T-helper 1 cell (primary cell): ENCODE measurements around the gene ANXA11.
"Not testable (repeated sequence)": the region's sequence is repeated elsewhere in the genome, so short reads cannot be mapped to it uniquely, and the experiment has no call there.

ENCODE experiments used
- DNase-seq, 5 donors: peaks; one replicate each; pipeline ENCODE4 v3.0.0-alpha.2; 2012 to 2020

ANXA11 gene

DNA sequence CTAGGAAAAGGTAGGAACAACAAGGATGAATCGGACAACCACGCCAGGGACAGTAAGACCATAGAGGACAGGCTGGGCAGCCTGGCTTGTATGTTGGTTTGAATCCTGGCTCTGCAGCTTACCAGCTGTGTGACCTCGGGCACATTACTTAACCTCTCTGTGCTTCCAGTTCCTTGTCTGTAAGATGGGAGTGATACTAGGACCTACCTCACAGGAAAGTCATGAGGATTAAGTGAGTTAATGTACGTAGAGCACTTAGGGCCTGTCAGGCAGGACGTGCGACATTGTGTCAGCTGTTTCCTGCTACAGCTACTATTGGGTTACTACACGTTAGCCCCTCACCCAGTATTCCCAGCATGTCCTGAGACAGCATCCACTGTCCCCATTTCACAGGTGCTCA lies 40.7 kb downstream of the ANXA11 start:
- DNase-seq = no peak

DNA sequence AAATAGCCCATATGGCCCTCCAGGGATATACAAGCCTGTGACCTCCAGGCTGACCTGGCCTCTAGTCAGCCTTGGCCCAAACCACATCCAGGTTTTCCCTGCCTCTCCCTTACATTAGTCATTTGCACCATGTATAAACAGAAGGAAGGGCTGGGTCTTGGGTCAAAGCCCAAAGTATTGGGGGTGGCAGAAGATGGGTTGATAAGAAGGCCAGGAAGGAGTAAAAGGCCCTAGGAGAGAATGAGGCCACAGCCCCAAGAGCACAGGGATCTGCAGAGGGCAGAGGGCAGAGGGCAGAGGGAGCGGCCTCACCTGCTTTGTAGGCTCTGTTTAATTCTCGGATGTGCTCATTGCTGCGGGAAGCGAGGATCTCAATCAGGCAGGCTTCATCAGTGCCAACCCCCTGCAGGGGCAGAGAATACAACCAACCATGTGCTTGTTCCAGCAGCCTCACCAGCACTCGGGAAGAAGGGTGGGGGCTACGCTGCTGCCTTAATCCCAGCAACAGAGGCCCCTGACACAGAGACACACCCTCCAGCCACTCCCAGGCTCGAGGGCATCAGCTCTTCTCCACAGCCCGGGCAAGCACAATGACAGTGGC lies 41.5 kb downstream of the ANXA11 start:
- no peak for DNase-seq

DNA sequence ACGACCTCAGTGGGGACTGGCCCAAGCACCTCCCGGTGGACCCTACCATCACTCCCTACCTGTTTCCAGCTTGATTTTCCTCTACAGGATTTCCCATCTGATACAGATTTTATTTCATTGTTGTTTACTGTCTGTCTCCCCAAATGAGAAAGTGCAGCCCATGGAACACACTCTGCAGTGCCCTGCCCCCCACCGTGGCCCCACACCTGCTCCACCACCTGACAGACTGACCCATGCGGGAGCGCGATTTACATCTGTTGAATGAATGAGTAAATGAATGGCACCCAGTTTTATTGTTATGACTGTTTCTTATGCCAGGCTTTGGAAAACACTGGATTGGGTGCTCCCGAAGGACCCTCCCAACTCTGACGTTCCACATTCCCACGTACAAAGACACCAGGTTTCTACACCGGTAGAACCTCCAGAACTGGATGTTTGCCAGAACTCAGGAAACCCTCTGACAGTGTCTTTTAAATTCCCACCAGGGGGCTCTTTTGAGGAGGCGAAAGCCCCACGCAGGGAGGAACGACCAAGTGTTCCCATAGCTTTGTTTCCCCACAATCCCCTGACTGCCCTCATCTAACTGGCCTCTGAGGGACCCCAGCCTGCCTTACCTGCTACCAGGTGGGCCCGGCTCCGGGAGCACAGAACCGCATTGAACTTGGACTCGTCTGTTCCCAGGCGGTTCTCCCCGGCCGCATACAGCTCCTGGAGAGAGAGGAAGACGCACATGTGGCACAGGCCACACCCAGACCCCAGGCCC lies 43.8 kb downstream of the ANXA11 start:
- DNase-seq = no peak

DNA sequence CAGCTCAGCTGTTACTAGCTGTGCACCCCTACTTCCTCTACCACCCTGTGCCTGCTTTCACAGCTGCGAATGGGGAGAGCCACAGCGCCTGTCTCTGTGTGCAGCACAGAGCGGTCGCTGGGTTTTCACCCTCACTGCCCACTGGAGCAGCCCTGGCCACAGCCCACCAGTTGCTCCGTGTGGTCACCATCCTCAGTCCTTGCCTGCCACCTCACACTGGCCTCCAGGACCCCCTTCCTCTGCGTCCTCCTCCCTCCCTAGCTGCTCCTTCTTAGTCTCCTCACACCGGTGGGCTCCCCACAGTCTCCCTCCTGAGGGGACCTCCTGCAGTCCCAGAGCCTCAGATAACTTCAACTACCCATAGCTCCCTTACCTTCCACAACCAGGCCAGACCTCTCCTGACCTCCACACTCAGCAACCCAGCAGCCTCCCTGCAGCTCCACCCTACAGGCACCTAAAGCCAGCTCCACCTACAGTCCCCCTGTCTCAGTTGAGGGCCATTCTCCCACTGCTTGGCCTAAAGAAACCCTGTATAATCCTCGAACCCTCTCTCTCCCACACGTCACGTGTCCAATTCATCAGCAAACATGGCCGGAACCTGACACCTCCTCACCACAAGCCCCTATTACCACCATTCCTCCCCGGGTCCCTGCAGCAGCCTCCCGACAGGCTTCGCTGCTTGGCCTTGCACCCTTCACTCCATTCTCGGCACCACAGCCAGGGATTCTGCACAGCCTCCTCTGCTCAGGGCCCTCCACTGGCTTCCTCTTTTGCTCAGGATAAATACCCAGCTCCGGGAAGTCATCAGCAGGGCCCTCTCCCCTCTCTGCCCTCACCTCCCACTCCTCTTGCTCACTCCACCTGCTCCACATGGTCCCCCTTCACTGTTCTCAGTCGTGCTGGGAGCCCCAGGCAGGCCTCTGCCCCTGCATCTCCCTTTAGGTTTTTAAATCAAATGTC lies 44.7 kb downstream of the ANXA11 start:
- DNase-seq = no peak

DNA sequence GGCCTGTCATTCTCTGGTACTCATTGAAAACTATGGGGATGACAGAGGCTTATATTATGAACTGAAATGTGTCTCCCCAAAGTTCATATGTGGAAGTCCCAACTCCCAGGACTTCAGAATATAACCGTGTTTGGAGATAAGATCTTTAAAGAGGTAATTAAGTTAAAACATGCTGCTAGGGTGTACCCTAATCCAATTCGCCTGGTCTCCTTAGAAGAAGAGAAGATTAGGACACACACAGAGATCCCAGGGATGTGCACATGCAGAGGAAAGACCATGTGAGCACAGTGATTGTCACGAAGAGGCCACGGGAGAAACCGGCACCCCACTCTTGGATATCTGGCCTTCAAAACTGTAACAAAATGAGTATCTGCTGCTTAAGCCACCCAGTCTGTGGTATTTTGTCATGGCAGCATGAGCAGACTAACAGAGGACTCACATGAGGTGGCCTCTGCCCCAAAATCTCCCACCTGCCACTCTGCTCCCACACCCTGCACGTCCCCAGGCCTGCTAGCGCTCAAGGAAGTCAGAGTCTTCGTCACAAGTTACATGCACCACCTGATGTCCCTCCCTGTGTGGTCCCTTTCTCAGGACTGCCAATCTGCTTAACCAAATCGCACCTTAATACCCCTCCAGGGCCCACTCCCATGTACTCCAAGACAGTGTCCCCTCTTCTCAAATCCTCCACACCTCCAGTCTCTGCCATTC lies 46.0 kb downstream of the ANXA11 start:
- no peak for DNase-seq

DNA sequence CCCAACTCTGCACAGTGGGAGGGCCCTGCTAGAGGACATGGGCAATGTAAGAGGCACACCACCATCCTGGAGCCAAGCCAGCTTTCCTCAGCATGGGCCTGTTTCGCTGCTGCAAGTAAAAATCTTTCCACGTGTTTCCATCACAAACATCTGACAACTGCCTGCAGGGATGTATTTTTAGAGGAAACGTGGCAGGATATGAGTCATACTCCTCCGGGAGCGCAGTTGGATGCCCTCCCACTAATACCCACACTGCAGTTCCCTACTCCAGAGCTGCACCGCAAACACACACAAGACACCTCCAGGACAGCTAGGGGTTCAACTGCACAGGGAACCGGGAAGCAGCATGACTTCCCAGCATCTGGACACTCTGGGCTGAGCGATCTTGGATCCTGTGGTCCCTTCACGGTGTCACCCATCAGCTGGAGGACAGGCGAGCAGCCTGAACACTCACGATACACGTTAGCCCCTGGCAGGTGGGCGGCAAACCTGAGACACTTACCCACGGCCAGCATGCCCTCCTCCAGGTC lies 46.7 kb downstream of the ANXA11 start:
- DNase-seq = no peak

DNA sequence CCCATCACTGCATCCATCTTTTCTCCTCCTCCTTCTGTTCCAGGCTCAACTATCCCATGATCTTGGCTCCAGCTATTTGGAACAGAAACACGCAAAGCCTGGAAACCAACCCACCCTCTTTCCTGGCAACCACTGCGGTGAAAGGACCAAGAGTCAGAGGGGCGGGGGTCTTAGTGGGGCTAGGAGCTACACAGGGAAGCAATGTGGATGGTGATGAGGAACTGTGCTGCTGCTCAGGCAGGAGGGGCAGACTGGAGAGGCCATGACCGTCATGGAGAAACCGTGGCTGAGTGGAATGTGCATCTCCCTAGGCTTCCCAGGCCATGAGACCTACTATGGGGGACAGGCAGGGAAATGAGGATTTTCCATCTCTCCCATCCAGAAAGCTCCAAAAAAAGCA lies 47.2 kb downstream of the ANXA11 start:
- DNase-seq = no peak

DNA sequence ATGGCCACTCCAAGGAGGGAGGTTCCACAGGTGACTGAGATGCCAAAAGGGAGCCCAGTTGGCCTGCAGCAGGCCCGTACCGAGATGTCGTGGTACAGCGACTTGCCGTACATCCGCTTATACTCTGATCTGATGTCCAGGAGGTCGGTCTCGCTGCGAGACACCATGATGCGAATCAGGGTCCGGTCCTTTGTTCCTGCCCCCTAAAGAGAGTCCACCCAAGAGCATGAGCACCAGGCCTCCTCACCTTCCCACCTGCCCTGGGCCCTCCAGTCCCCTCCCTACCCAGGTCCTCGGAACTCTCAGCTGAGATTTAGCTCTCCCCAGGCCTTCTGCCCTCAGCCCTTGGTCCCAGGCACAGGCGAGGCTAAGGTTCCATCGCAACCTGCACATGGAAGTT lies 47.8 kb downstream of the ANXA11 start:
- no peak for DNase-seq

DNA sequence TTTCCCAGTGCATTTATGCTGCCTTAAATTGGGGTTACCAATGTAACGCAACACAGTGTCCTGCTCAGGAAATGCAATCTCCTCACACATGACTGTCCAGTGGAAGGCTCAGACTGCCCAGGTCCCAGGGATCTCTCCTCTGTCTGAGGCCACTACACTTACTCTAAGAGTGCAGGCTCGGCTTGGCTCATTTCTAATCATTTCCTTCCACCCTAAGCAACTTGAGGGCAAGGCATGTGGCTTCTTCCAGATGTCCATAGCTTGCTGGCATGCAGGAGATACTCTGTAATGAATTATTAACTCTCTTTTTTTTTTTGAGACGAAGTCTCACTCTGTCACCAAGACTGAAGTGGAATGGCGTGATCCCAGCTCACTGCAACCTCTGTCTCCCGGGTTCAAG lies 49.1 kb downstream of the ANXA11 start:
- no peak for DNase-seq

DNA sequence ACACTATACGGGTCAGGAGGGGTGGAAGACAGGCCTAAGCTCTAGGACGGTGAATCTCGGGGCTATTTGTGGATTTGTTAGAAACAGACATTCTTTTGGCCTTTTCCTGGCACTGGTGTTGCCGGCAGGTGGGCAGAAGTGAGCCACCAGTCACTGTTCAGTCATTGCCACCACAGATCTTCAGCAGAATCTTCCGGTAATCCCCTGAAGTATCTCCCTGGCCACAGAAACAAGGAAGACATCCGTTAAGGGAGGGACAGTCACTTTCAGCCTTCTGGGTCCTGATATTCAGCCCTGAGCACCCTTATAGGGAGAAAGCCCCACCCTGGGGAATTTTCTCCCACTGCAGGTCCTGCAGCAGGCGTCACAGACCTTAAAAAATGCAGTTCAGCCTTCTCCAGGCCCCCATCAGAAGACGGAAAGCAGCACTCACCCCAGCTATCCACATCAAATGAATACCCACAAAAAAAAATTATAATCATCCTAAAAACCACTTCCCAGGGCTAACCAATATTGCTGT lies 49.6 kb downstream of the ANXA11 start:
- no peak for DNase-seq

DNA sequence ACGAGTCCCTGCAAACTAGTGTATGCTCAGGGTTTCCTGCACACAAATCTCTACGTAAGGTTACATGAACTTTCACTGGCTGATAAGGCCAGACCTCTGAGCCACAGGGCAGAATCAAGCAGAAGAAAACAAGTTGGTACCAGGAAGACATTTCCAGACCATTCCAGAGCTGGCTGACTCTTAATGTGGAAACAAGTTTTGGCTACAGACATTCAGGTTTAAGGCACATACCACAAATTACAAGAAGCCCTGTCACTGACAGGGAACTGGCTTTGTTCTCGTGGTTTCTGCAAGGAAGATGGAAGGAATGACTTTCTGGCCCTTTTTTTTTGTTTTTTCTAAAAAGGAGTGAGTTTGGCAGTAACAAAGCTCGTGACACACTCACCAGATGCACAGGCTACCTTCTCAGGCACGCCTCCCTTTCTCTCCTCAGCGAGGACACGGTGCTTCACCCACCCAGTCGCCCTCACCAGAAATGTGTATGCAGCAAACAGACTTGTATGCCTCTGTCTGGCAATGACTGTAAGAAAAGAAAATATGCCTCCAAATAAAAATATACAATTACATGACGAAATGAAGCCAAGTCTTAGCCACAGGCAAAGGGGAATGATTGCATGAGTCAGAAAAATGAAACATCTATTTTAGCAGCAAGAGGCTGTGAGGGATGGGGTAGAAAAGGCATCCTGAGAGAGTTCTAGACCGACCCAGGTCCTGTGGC lies 50.2 kb downstream of the ANXA11 start:
- no peak for DNase-seq

DNA sequence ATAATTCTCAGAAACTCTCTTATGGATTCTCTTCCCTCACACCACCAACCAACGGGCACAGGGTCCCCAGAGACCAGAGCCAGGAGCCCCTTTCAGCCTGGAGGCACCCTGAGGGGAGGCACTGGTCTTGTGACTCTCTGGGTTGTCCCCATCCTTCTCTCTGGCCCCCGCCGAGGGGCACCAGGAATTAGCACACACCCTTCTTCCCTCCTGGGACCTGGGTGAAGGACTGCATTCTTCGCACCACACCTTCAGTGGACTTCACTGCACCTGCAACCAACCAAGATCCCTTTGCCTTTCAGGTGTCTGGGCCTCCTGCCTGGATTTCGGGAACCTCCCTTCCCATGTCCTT lies 50.7 kb downstream of the ANXA11 start:
- DNase-seq = no peak

DNA sequence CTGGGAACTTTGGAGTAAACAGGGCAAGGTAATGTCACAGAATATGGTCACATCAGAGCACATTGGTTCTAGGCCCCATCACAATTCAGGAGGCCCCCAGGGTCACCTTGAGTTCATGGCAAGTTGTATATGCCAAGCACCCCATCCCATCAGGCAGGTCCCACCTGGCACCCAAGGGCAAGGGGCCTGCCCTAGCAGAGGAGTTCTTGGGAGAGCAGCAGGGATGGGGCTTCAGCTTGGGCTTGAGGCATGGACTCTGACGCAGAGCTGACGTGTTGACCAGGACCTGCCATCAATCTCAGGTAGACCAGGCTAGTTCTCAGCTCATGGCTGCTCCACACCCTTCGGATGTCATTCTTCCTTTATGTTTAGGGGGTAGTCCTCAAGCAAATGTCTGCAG lies 51.9 kb downstream of the ANXA11 start:
- no peak for DNase-seq

DNA sequence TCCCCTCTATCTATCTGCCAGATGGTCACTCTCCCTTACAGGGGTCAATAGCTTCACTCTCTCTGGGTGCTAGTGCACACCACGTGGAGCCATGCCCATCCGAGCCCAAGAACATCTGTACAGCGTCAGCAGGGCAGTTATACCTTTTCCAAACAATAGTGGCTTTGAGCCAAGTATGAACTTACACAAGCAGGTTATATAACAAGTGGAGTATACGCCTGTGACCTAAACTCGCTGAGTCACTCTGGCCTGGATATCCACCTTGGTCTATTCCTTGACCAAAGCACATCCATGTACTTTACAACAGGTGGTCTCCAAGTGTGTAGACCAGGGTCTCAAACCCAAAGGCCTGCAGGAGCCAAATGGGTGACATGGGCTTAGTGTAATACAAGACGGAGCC lies 52.5 kb downstream of the ANXA11 start:
- DNase-seq = no peak

DNA sequence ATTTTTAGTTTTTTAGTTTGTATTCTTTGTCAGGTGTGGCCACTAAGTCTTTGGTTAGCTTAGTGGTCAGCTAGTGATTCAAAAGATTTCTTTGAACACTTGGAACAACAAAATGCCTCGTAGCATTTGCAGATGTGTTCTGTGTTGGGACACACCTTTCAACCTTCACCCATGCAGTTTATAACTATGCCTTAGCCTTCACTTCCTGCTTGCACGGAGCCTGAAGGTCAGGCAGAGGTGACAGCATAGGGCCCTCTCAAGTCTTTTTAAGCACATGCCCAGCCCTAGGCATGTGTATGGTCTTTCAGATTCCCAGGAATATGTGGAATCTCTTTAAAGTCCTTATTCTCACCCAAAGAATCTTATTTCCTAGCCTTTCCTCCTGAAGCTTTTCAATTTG lies 55.2 kb downstream of the ANXA11 start:
- DNase-seq = no peak

DNA sequence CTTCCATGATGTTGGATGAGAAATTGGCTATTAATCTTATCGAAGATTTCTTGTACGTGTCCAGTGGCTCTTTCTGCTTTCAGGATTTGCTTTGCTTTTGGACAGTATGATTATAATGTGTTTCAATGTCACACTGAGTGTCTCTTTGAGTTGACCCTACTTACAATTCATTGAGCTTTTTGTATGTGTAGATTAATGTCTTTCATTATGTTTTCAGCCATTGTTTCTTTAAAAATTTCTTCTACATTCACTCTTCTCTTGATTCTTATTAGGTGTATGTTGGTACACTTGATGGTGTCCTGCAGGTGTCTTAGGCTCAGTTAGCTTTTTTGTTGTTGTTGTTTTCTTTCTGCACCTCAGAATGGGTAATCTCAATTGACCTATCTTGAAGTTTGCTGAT lies 56.2 kb downstream of the ANXA11 start:
- no peak for DNase-seq

DNA sequence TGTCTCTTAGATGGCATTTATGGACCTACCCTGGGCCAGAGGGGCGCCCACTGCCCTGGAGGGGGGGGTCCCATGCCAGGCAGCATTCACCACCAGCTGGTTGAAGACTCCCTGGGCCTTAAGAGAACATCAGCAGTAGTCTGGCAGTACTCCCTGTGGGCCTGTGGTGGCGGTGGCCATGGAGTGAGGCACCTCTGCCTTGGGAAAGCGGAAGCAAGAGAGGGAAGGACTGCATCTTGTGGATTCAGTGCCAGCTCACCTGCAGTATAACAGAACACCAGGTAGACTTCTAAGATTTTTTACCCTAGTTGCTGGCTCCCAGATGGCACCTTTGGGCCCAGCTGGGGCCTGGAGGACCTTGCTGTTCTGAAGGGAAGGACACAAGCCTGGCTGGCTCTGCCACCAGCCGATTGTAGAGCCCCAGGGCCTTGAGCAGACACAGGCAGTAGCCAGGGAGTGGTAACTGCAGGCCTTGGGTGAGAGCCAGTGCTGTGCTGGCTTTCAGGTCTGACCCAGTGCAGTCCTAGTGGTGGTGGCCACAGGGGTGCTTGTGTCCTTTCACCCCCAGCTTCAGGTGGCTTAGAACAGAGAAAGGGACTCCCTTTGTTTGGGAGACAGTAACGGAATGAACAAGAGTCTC lies 57.1 kb downstream of the ANXA11 start:
- no peak for DNase-seq

DNA sequence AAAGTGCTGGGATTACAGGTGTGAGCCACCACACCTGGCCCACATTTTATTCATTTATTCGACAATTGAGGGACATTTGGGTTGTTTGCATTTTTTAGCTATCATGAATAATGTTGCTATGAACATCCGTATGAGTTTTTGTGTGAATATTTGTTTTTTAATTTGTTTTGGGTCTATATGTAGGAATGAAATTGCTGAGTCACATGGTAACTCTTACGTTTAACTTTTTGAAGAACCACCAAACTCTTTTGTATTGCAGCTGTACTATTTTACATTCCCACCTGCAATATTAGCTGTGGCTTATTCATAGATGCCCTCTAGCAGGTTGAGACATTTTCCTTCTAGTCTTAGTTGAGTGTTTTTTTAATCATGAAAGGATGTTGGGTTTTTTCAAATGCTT lies 58.4 kb downstream of the ANXA11 start:
- DNase-seq = no peak

DNA sequence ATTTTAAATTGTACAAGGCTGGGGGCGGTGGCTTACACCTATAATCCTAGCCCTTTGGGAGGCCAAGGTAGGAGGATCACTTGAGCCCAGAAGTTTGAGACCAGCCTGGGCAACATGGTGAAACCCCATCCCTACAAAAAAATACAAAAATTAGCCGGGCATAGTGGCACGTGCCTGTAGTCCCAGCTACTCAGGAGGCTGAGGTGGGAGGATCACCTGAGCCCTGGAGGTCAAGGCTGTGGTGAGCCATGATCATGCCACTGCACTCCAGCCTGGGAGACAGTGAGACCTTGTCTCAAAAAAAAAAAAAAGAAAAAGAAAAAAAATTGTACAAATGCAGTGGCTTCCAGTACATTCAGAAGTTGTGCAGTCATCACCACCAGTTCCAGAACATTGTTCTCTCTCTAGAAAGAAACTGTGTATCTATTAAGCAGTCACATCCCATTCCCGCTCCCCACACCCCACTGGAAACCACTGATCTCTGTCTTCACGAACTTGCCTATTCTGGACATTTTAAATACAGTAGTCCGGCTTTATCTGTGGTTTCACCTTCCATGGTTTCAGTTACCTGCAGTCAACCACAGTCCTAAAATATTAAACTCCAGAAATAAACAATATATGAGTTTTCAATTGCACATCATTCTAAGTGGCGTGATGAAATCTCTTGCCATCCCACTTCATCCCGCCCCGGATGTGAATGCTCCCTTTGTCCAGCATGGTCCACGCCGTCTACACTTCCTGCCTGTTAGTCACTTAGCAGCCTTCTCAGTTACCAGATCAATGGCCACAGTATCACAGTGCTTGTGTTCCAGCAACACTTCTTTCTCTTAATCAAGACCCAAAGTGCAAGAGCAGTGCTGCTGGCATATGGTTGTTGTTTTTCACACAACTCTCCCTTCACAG lies 59.7 kb downstream of the ANXA11 start:
- not testable (repeated sequence) for DNase-seq

DNA sequence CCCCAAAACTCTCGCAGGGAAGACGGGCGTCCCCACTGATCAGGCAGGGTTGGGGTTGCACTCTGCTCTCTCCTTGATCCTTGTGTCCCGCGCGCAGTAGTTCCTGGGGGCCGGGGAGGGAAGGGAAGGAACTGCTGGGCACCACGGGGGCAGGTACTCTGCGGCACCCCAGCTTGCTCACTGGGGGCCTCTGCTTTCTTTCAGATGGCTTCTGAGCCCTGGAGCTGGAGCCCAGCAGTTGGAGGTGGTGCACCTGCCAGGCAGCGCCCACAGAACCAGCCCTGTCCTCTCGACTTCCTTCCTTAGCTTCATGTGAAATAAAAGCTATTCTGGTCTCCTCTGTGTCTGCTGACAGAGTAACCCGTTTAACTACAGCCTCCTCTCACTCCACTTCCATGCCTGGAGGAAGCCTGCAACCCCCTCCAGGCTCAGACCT lies 60.6 kb downstream of the ANXA11 start:
- peak in 1 of 5 donors; percentile 48 for DNase-seq
